Skeletal muscle satellite cell (primary cell): Measurements from ENCODE around the gene DIAPH3.

Experiments used
- H3K27me3 ChIP-seq: 2 replicates; pipeline ENCODE4 v1.7.0; 2013; ENCODE audit warnings: low read length; ENCODE audit not compliant: control insufficient read depth, insufficient read depth
- H3K36me3 ChIP-seq: 2 replicates; pipeline ENCODE4 v1.7.0; 2013; ENCODE audit warnings: mild to moderate bottlenecking, control low read depth, low read length; ENCODE audit not compliant: insufficient read depth
- H3K4me1 ChIP-seq: 2 replicates; pipeline ENCODE4 v1.7.0; 2013; ENCODE audit warnings: low read length; ENCODE audit not compliant: control insufficient read depth, insufficient read depth
- H3K4me2 ChIP-seq: 2 replicates; pipeline ENCODE4 v1.7.0; 2013; ENCODE audit warnings: mild to moderate bottlenecking, low read length
- H3K4me3 ChIP-seq: 2 replicates; pipeline ENCODE4 v1.7.0; 2013; ENCODE audit warnings: low read length
- H3K9ac ChIP-seq: 2 replicates; pipeline ENCODE4 v1.7.0; 2013; ENCODE audit warnings: mild to moderate bottlenecking, low read depth, low read length, moderate library complexity
- H3K9me3 ChIP-seq: replicated peaks from 2 replicates; pipeline ENCODE4 v1.7.0; 2013; ENCODE audit warnings: mild to moderate bottlenecking, control low read depth, low read length

The DIAPH3 gene

GRCh38 chr13:59801107-59801880, 362.4 kb downstream of the DIAPH3 start:
- H3K4me2 ChIP-seq: no peak overlapping the region
- no peak overlapping the region for H3K4me3 ChIP-seq
- no peaks in the 10 kb centered on the region for H3K9me3 ChIP-seq
- H3K27me3 ChIP-seq: no peaks in the 10 kb centered on the region
- no peak overlapping the region for H3K9ac ChIP-seq
- no peaks in the 10 kb centered on the region for H3K4me1 ChIP-seq
- no peaks in the 10 kb centered on the region for H3K36me3 ChIP-seq

GRCh38 chr13:59793107-59793506, 370.6 kb downstream of the DIAPH3 start:
- H3K9ac ChIP-seq: no peak overlapping the region
- no peak overlapping the region for H3K4me3 ChIP-seq
- H3K4me1 ChIP-seq: peaks cover 5% of the 10 kb centered on the region
- no peaks in the 10 kb centered on the region for H3K36me3 ChIP-seq
- H3K9me3 ChIP-seq: no peaks in the 10 kb centered on the region
- no peak overlapping the region for H3K4me2 ChIP-seq
- no peaks in the 10 kb centered on the region for H3K27me3 ChIP-seq

- Histone ChIP-seq H3K4me1 (peaks cover 5% of the 10 kb centered on the region), H3K4me2 (no peak overlapping the region), H3K9me3 (no peaks in the 10 kb centered on the region), H3K4me3 (no peak overlapping the region), H3K9ac (no peak overlapping the region), H3K36me3 (no peaks in the 10 kb centered on the region), H3K27me3 (no peaks in the 10 kb centered on the region)
Observed at GRCh38 chr13:59790626-59791025, 373.1 kb downstream of the DIAPH3 start.

- no peak overlapping the region for H3K4me2 ChIP-seq
- H3K36me3 ChIP-seq: no peaks in the 10 kb centered on the region
- H3K4me3 ChIP-seq: no peak overlapping the region
- H3K9ac ChIP-seq: no peak overlapping the region
- H3K27me3 ChIP-seq: no peaks in the 10 kb centered on the region
- H3K9me3 ChIP-seq: no peaks in the 10 kb centered on the region
- peaks cover 5% of the 10 kb centered on the region for H3K4me1 ChIP-seq
Observed at GRCh38 chr13:59789558-59789957, 374.2 kb downstream of the DIAPH3 start.

- Histone ChIP-seq H3K4me1 (peaks cover 5% of the 10 kb centered on the region), H3K4me3 (no peak overlapping the region), H3K9me3 (no peaks in the 10 kb centered on the region), H3K36me3 (no peaks in the 10 kb centered on the region), H3K4me2 (no peak overlapping the region), H3K9ac (no peak overlapping the region), H3K27me3 (no peaks in the 10 kb centered on the region)
Observed at GRCh38 chr13:59787679-59788078, 376.0 kb downstream of the DIAPH3 start.

- Histone ChIP-seq H3K4me2 (no peak overlapping the region), H3K9me3 (no peaks in the 10 kb centered on the region), H3K9ac (no peak overlapping the region), H3K4me3 (no peak overlapping the region), H3K36me3 (no peaks in the 10 kb centered on the region), H3K4me1 (peaks cover 8% of the 10 kb centered on the region), H3K27me3 (no peaks in the 10 kb centered on the region)
Observed at GRCh38 chr13:59782696-59783095, 381.0 kb downstream of the DIAPH3 start.

GRCh38 chr13:59780058-59780457, 383.7 kb downstream of the DIAPH3 start:
- H3K9ac ChIP-seq: no peak overlapping the region
- no peaks in the 10 kb centered on the region for H3K9me3 ChIP-seq
- H3K4me1 ChIP-seq: peaks cover 32% of the 10 kb centered on the region
- no peak overlapping the region for H3K4me3 ChIP-seq
- no peaks in the 10 kb centered on the region for H3K36me3 ChIP-seq
- no peaks in the 10 kb centered on the region for H3K27me3 ChIP-seq
- no peak overlapping the region for H3K4me2 ChIP-seq

GRCh38 chr13:59776924-59777690, 386.6 kb downstream of the DIAPH3 start:
- Histone ChIP-seq H3K9me3 (no peaks in the 10 kb centered on the region), H3K36me3 (no peaks in the 10 kb centered on the region)

GRCh38 chr13:59774491-59774971, 389.2 kb downstream of the DIAPH3 start:
- H3K4me3 ChIP-seq: no peak overlapping the region
- no peaks in the 10 kb centered on the region for H3K27me3 ChIP-seq
- peak overlapping the region; percentile 55 for H3K9ac ChIP-seq

More at GRCh38 chr13:59776924-59777690, 386.6 kb downstream of the DIAPH3 start:
- Histone ChIP-seq H3K27me3 (no peaks in the 10 kb centered on the region), H3K9ac (peak overlapping the region; percentile 61), H3K4me3 (peak overlapping the region; percentile 49), H3K4me1 (peaks cover 45% of the 10 kb centered on the region), H3K4me2 (peak overlapping the region; percentile 68)

GRCh38 chr13:59771272-59771671, 392.5 kb downstream of the DIAPH3 start:
- Histone ChIP-seq H3K4me3 (no peak overlapping the region), H3K4me2 (no peak overlapping the region), H3K9me3 (no peaks in the 10 kb centered on the region), H3K4me1 (peaks cover 23% of the 10 kb centered on the region), H3K36me3 (no peaks in the 10 kb centered on the region), H3K27me3 (no peaks in the 10 kb centered on the region), H3K9ac (no peak overlapping the region)

More at GRCh38 chr13:59774491-59774971, 389.2 kb downstream of the DIAPH3 start:
- Histone ChIP-seq H3K4me2 (peak overlapping the region; percentile 25), H3K9me3 (no peaks in the 10 kb centered on the region), H3K4me1 (peaks cover 42% of the 10 kb centered on the region), H3K36me3 (no peaks in the 10 kb centered on the region)

GRCh38 chr13:59770451-59770850, 393.3 kb downstream of the DIAPH3 start:
- Histone ChIP-seq H3K9me3 (no peaks in the 10 kb centered on the region), H3K4me1 (peaks cover 17% of the 10 kb centered on the region), H3K4me3 (no peak overlapping the region), H3K27me3 (no peaks in the 10 kb centered on the region), H3K9ac (no peak overlapping the region), H3K4me2 (no peak overlapping the region), H3K36me3 (no peaks in the 10 kb centered on the region)
